IMR-90 (cell line): ENCODE data around the gene CD72. TPM values are rescaled to one million over a fixed set of nuclear protein-coding genes. Genes with fewer than 3 reads are reported as not detected.

Source experiments
- ATAC-seq: fragments of 200-7000 bp; cut with Tn5 transposase; 2 replicates; pipeline ENCODE4 v1.9.1; 2020; ENCODE audit warnings: low read depth, mild to moderate bottlenecking, moderate library complexity
- BruUV-seq: library from RNA; stranded (reverse); fragments of 400-500 nt; replicated peaks from 2 replicates; lab custom pipeline; 2021; lab: Mats Ljungman, UMichigan
- CTCF ChIA-PET: fragments of 300-600 bp; formaldehyde crosslinking; extraction: SDS; loops from one replicate; lab custom pipeline; 2021; ENCODE audit warnings: antibody characterized with exemption; lab: Yijun Ruan, JAX
- POLR2A ChIA-PET: fragments of 300-600 bp; sonication (Branson Sonifier 250); formaldehyde crosslinking; loops from one replicate; lab custom pipeline; 2022; ENCODE audit warnings: antibody characterized with exemption; ENCODE audit not compliant: unreplicated experiment; lab: Charles Lee
- DNase-seq: peaks from one replicate; pipeline ENCODE4 v3.0.0; 2013
- H2AFZ ChIP-seq: replicated peaks from 2 replicates; pipeline ENCODE3; 2013; ENCODE audit warnings: low read length, mild to moderate bottlenecking; ENCODE audit not compliant: poor library complexity
- H2AK5ac ChIP-seq: 2 replicates; pipeline ENCODE4 v1.6.1; 2013; ENCODE audit warnings: low read depth, low read length, inconsistent platforms
- H2AK9ac ChIP-seq: replicated peaks from 2 replicates; pipeline ENCODE3; 2013; ENCODE audit warnings: mild to moderate bottlenecking, low read depth, low read length, moderate library complexity; ENCODE audit not compliant: poor library complexity
- H2BK120ac ChIP-seq: 2 replicates; pipeline ENCODE4 v1.6.1; 2013; ENCODE audit warnings: low read depth, low read length, inconsistent platforms
- H2BK15ac ChIP-seq: 3 replicates; pipeline ENCODE4 v1.6.1; 2013; ENCODE audit warnings: low read depth, low read length, inconsistent platforms
- H2BK20ac ChIP-seq: 2 replicates; pipeline ENCODE4 v1.6.1; 2013; ENCODE audit warnings: low read depth, mild to moderate bottlenecking, inconsistent platforms, low read length, moderate library complexity
- H2BK5ac ChIP-seq: 2 replicates; pipeline ENCODE4 v1.6.1; 2013; ENCODE audit warnings: mild to moderate bottlenecking, low read depth, low read length, inconsistent platforms; ENCODE audit not compliant: poor library complexity, severe bottlenecking
- H3K14ac ChIP-seq: replicated peaks from 2 replicates; pipeline ENCODE4 v1.6.1; 2013; ENCODE audit warnings: low read depth, low read length, inconsistent platforms
- H3K18ac ChIP-seq: 2 replicates; pipeline ENCODE4 v1.6.1; 2013; ENCODE audit warnings: low read depth, low read length, control low read depth
- H3K23ac ChIP-seq: 2 replicates; pipeline ENCODE4 v1.6.1; 2013; ENCODE audit warnings: low read depth, low read length, inconsistent platforms
- H3K27ac ChIP-seq: 2 replicates; pipeline ENCODE4 v1.5.1; 2013; ENCODE audit warnings: mild to moderate bottlenecking, control low read depth, low read length; ENCODE audit not compliant: insufficient read depth
- H3K27me3 ChIP-seq: 2 replicates; pipeline ENCODE4 v1.6.1; 2013; ENCODE audit warnings: low read length; ENCODE audit not compliant: control insufficient read depth, insufficient read depth
- H3K36me3 ChIP-seq: 2 replicates; pipeline ENCODE4 v1.6.1; 2013; ENCODE audit warnings: low read length, mixed read lengths; ENCODE audit not compliant: control insufficient read depth, insufficient read depth
- H3K4ac ChIP-seq: 2 replicates; pipeline ENCODE4 v1.6.1; 2013; ENCODE audit warnings: low read depth, low read length, inconsistent platforms
- H3K4me1 ChIP-seq: 2 replicates; pipeline ENCODE4 v1.6.1; 2013; ENCODE audit warnings: low read length, mixed read lengths; ENCODE audit not compliant: control insufficient read depth, insufficient read depth
- H3K4me2 ChIP-seq: 2 replicates; pipeline ENCODE4 v1.6.1; 2013; ENCODE audit warnings: low read depth, mild to moderate bottlenecking, control low read depth, low read length, moderate library complexity
- H3K4me3 ChIP-seq: 2 replicates; pipeline ENCODE4 v1.5.1; 2013; ENCODE audit warnings: low read depth, mild to moderate bottlenecking, control low read depth, low read length, moderate library complexity; ENCODE audit not compliant: insufficient read depth
- H3K56ac ChIP-seq: 2 replicates; pipeline ENCODE4 v1.6.1; 2013; ENCODE audit warnings: low read length, inconsistent platforms; ENCODE audit not compliant: insufficient read depth; ENCODE audit errors: extremely low read depth
- H3K79me1 ChIP-seq, 2 experiments: 2 replicates each; pipeline ENCODE4 v1.6.1; 2013; ENCODE audit warnings: low read length in 2 of 2, inconsistent platforms in 1 of 2, low read depth in 1 of 2
- H3K9ac ChIP-seq: 2 replicates; pipeline ENCODE4 v1.6.1; 2013; ENCODE audit warnings: low read depth, low read length, control low read depth
- H3K9me1 ChIP-seq: 2 replicates; pipeline ENCODE4 v1.6.1; 2013; ENCODE audit warnings: low read length, inconsistent platforms; ENCODE audit not compliant: insufficient read depth
- H3K9me3 ChIP-seq: 2 replicates; pipeline ENCODE4 v1.6.1; 2013; ENCODE audit warnings: low read length; ENCODE audit not compliant: control insufficient read depth, insufficient read depth
- H4K20me1 ChIP-seq: 2 replicates; pipeline ENCODE4 v1.6.1; 2013; ENCODE audit warnings: low read length, inconsistent platforms; ENCODE audit not compliant: insufficient read depth
- H4K5ac ChIP-seq: 2 replicates; pipeline ENCODE4 v1.6.1; 2013; ENCODE audit warnings: mild to moderate bottlenecking, low read depth, low read length, control low read depth
- H4K8ac ChIP-seq, 2 experiments: 2 replicates each; pipeline ENCODE4 v1.6.1; 2013; ENCODE audit warnings: low read depth in 2 of 2, low read length in 2 of 2, control low read depth in 1 of 2, inconsistent platforms in 1 of 2
- H4K91ac ChIP-seq: 2 replicates; pipeline ENCODE4 v1.6.1; 2013; ENCODE audit warnings: low read depth, low read length, inconsistent platforms; ENCODE audit not compliant: insufficient read depth
- BHLHE40 ChIP-seq: fragments of 150-350 bp; IDR thresholded peaks from 2 replicates; pipeline ENCODE4 v1.6.1; 2016; ENCODE audit warnings: mild to moderate bottlenecking, low read depth, low read length
- CHD1 ChIP-seq: IDR thresholded peaks from 2 replicates; pipeline ENCODE4 v1.6.1; 2012; ENCODE audit warnings: low read depth, low read length, improper control_type of control experiment
- RAD21 ChIP-seq: IDR thresholded peaks from 2 replicates; pipeline ENCODE4 v1.6.1; 2012; ENCODE audit warnings: low read length, improper control_type of control experiment
- RFX5 ChIP-seq: IDR thresholded peaks from 2 replicates; pipeline ENCODE4 v1.8.0; 2012; ENCODE audit warnings: low read depth, mild to moderate bottlenecking, low read length, moderate library complexity
- WGBS, 2 experiments: methylation state at CpG; one replicate each; pipeline versions ENCODE4 v1.1.5 to v1.1.7; 2013; ENCODE audit warnings: missing lambda C conversion rate in 2 of 2; ENCODE audit not compliant: insufficient read length in 1 of 2; ENCODE audit errors: extremely low coverage in 2 of 2; 5-methylcytosine and 5-hydroxymethylcytosine counted together
- dilution Hi-C: fragments of 300-500 bp; cut with HindIII; formaldehyde crosslinking; loops from one replicate; pipeline ENCODE4 v1.14.3; 2018; ENCODE audit warnings: low sequenced_read_pairs; ENCODE audit not compliant: unreplicated experiment
- in situ Hi-C: fragments of 300-500 bp; cut with MboI; formaldehyde crosslinking; loops from 3 replicates; pipeline ENCODE4 v1.14.3; 2019; ENCODE audit warnings: low sequenced_read_pairs, inconsistent platforms, mixed read lengths
- intact Hi-C: fragments of 100-400 bp; cut with micrococcal nuclease; formaldehyde crosslinking; loops from 2 replicates; pipeline ENCODE4 v1.10.0; 2022
- polyA plus RNA-seq, 3 experiments: library from polyadenylated mRNA; depleted of rRNA; stranded (reverse); fragments of >200 nt; gene quantifications; 2 replicates each; pipeline ENCODE4 v1.2.3, GENCODE V29; 2012; ENCODE audit warnings: low replicate concordance in 1 of 3
- total RNA-seq: library from RNA; depleted of rRNA; stranded (reverse); fragments of >200 nt; gene quantifications from 2 replicates; pipeline ENCODE4 v1.2.3, GENCODE V29; 2012

The CD72 gene
- total and polyA plus RNA-seq, 2 of the 4 experiments (the other 2 are of a cell fraction), result 0.36 to 0.58 TPM

DNA sequence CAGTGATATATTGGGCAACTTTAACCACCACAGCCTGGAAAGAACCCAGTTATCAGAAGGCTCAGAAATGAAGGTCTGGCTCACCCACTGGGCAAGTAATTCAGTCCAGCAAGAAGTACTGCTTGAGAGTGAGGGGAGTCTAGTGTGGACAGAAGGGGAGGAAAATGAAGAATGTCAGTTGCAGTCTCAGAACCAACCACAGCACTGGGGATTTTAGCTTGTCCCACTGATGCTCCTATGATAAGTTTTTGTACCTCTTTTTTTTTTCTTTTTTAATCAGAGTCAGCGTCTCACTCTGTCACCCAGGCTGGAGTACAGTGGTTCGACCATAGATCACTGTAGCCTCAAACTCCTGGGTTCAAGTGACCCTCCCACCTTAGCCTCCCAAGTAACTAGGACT is 9.4 kb upstream of the CD72 start:
- DNase-seq (no peak), ATAC-seq (no peak)
- no peak overlapping the region for H2AK5ac ChIP-seq
- WGBS, 2 experiments, result no CpG with 5 or more reads among the region's 2 CpGs
- H3K9me1 ChIP-seq, result no peaks in the 10 kb centered on the region
- no peak overlapping the region for H4K91ac ChIP-seq
- no TSS peak for BruUV-seq
- POLR2A ChIA-PET, result no interaction called here
- H3K27ac ChIP-seq, result no peak overlapping the region
- H3K56ac ChIP-seq, result no peak overlapping the region
- intact Hi-C loops, result no loop called here
- H3K36me3 ChIP-seq, result no peaks in the 10 kb centered on the region
- no peaks in the 10 kb centered on the region for H4K20me1 ChIP-seq
- H3K4me2 ChIP-seq, result no peak overlapping the region
- no peak overlapping the region for H3K9ac ChIP-seq
- H2AFZ ChIP-seq, result no peak overlapping the region
- peaks cover 2% of the 10 kb centered on the region; the same call in 1 of the 2 replicates for H3K9me3 ChIP-seq
- H3K18ac ChIP-seq, result no peak overlapping the region
- H3K4ac ChIP-seq, result no peak overlapping the region
- no peaks in the 10 kb centered on the region for H3K79me1 ChIP-seq
- H2BK120ac ChIP-seq, result no peak overlapping the region
- H3K4me3 ChIP-seq, result no peak overlapping the region
- no peaks in the 10 kb centered on the region; the same call in 1 of the 2 replicates for H3K27me3 ChIP-seq
- H2BK5ac ChIP-seq, result no peak overlapping the region
- H2AK9ac ChIP-seq, result no peak overlapping the region
- no peak overlapping the region for H2BK20ac ChIP-seq
- H3K23ac ChIP-seq, result no peak overlapping the region
- CTCF ChIA-PET, result no interaction called here
- in situ Hi-C loops, result no loop called here
- no peak overlapping the region for H2BK15ac ChIP-seq
- no peak overlapping the region for H4K5ac ChIP-seq
- TF ChIP-seq CHD1, result no peak
- TF ChIP-seq BHLHE40, result no peak
- no peak for TF ChIP-seq RAD21
- TF ChIP-seq RFX5, result no peak
- no peak overlapping the region for H3K14ac ChIP-seq
- dilution Hi-C loops, result no loop called here
- no peaks in the 10 kb centered on the region for H3K4me1 ChIP-seq
- no peak overlapping the region for H4K8ac ChIP-seq
